Breast epithelium (tissue), 4 donors: Measurements from ENCODE around the gene GREB1. TPM values are rescaled to one million over a fixed set of nuclear protein-coding genes. Genes with fewer than 3 reads are reported as not detected.

Source experiments
- DNase-seq, 2 donors: peaks; one replicate each; pipeline ENCODE4 v3.0.0-alpha.2; 2019; ENCODE audit warnings: low spot score in 2 of 2
- H3K27ac ChIP-seq, 2 donors: fragments of 200-600 bp; sonication (generic) in 1 of 2; one replicate each; pipeline ENCODE4 v1.5.1; 2016 to 2019; ENCODE audit warnings: mild to moderate bottlenecking in 1 of 2
- H3K27me3 ChIP-seq, 2 donors: fragments of 200-600 bp; sonication (generic) in 1 of 2; one replicate each; pipeline versions ENCODE4 v1.5.1 to v1.6.0; 2017 to 2019; ENCODE audit warnings: control low read depth in 1 of 2, mild to moderate bottlenecking in 1 of 2
- H3K36me3 ChIP-seq: fragments of 200-600 bp; one replicate; pipeline ENCODE4 v1.5.1; 2019
- H3K4me1 ChIP-seq, 2 donors: fragments of 200-600 bp; sonication (generic); one replicate each; pipeline ENCODE4 v1.5.1; 2016 to 2019; ENCODE audit warnings: control low read depth in 1 of 2
- H3K4me3 ChIP-seq, 3 donors: fragments of 200-600 bp; sonication (generic); 1 replicate in 2 of 3; 2 replicates in 1 of 3; pipeline ENCODE4 v1.5.1; 2016 to 2019; ENCODE audit warnings: mild to moderate bottlenecking in 3 of 3, moderate library complexity in 2 of 3
- H3K9me3 ChIP-seq, 2 donors: fragments of 200-600 bp; sonication (generic) in 1 of 2; one replicate each; pipeline ENCODE4 v1.5.1; 2016 to 2019; ENCODE audit warnings: control low read depth in 1 of 2
- POLR2A ChIP-seq: fragments of 450-650 bp; IDR thresholded peaks from one replicate; pipeline ENCODE4 v1.6.1; 2016; ENCODE audit warnings: antibody characterized with exemption, mild to moderate bottlenecking, moderate library complexity
- POLR2AphosphoS5 ChIP-seq, 3 donors: sonication (generic); formaldehyde crosslinking; IDR thresholded peaks; one replicate each; pipeline ENCODE4 v1.6.1; 2017; ENCODE audit warnings: antibody characterized with exemption in 3 of 3
- intact Hi-C: fragments of 100-400 bp; cut with DNase I; formaldehyde crosslinking; loops from one replicate; pipeline ENCODE4 v1.15.1; 2023; ENCODE audit warnings: low total_unique reads
- total RNA-seq, 3 donors: library from RNA; depleted of rRNA; stranded (reverse); fragments of >200 nt; gene quantifications; one replicate each; pipeline ENCODE4 v1.1.0, GENCODE V29; 2016
- TF ChIP-seq, protein P1 (sequence below), 3 donors: fragments of 450-650 bp; IDR thresholded peaks; one replicate each; pipeline ENCODE4 v1.5.1; 2016 to 2017; ENCODE audit warnings: antibody characterized with exemption in 3 of 3, mild to moderate bottlenecking in 3 of 3, moderate library complexity in 3 of 3

GREB1 gene
- total RNA-seq, 3 donors from 2014 or later = 5.4 to 83.6 (median 42.9) TPM

DNA sequence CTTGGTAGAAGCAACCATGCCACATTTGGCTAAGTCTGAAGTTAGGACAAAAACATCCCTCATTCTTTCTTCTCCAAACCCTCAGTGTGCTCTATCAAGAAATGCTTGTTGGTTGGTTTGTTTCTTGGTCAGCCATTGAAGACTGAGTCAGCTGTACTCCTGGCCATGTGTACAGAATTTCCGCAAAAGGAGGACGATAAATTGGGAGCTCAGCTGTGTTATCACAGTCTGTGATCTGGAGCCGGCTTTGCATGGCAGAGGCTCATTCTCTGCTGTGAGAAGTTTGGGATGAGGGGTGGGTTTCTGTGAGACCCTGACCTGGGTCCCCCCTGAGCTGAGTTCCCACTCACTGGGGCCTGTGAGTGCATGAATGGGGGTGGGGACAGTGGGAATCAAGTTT, 41.6 kb upstream of the GREB1 start:
- intact Hi-C loops = no loop called here
- TF ChIP-seq POLR2A (no peak), POLR2AphosphoS5 (IDR thresholded peaks at IDR 0.05) (no peak)
- TF ChIP-seq, protein P1, sequence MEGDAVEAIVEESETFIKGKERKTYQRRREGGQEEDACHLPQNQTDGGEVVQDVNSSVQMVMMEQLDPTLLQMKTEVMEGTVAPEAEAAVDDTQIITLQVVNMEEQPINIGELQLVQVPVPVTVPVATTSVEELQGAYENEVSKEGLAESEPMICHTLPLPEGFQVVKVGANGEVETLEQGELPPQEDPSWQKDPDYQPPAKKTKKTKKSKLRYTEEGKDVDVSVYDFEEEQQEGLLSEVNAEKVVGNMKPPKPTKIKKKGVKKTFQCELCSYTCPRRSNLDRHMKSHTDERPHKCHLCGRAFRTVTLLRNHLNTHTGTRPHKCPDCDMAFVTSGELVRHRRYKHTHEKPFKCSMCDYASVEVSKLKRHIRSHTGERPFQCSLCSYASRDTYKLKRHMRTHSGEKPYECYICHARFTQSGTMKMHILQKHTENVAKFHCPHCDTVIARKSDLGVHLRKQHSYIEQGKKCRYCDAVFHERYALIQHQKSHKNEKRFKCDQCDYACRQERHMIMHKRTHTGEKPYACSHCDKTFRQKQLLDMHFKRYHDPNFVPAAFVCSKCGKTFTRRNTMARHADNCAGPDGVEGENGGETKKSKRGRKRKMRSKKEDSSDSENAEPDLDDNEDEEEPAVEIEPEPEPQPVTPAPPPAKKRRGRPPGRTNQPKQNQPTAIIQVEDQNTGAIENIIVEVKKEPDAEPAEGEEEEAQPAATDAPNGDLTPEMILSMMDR (IDR thresholded peaks at IDR 0.05) = no peak
- Histone ChIP-seq H3K27me3 (no peaks in the 10 kb centered on the region), H3K4me1 (no peaks in the 10 kb centered on the region), H3K4me3 (no peak overlapping the region), H3K9me3 (no peaks in the 10 kb centered on the region), H3K36me3 (no peaks in the 10 kb centered on the region), H3K27ac (peak overlapping the region in 1 of 2 donors; percentile 19)
- no peak for DNase-seq

DNA sequence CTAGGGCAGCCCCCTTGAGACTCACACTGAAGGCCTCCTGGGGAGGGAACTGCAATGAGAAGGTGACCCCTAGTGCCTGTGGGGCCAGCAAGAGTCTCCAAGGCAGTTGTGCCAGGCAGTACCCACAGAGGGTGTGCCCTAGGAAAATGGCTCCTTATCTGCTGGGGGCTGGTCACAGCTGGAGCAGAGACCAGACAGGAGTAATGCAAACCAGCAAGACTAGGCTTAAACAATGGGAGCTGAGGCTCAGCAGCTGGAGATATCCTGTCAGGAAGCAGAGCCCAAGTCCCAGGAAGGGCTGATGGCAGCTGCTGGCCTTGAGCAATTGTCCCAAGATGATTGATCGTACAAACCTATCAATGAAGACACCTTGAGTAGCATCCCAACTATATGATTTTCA, 41.1 kb upstream of the GREB1 start:
- Histone ChIP-seq H3K4me1 (no peaks in the 10 kb centered on the region), H3K27me3 (no peaks in the 10 kb centered on the region), H3K9me3 (no peaks in the 10 kb centered on the region), H3K36me3 (no peaks in the 10 kb centered on the region), H3K27ac (no peak overlapping the region), H3K4me3 (no peak overlapping the region)
- intact Hi-C loops = no loop called here
- TF ChIP-seq POLR2AphosphoS5 (IDR thresholded peaks at IDR 0.05) (no peak), POLR2A (no peak)
- TF ChIP-seq, protein P1 (IDR thresholded peaks at IDR 0.05) = no peak
- DNase-seq = no peak

- no peak for TF ChIP-seq POLR2A
- TF ChIP-seq POLR2AphosphoS5 (IDR thresholded peaks at IDR 0.05) = no peak
- TF ChIP-seq, protein P1 (IDR thresholded peaks at IDR 0.05) = no peak
- intact Hi-C loops = no loop called here
- Histone ChIP-seq H3K4me1 (no peaks in the 10 kb centered on the region), H3K27ac (no peak overlapping the region), H3K9me3 (no peaks in the 10 kb centered on the region), H3K4me3 (no peak overlapping the region), H3K36me3 (no peaks in the 10 kb centered on the region), H3K27me3 (no peaks in the 10 kb centered on the region)
- no peak for DNase-seq
These were observed 40.6 kb upstream of the GREB1 start for GRCh38 chr2:11493282-11493681.

- TF ChIP-seq POLR2A (no peak), POLR2AphosphoS5 (IDR thresholded peaks at IDR 0.05) (no peak)
- TF ChIP-seq, protein P1 (IDR thresholded peaks at IDR 0.05) = no peak
These were observed 39.5 kb upstream of the GREB1 start for GRCh38 chr2:11494310-11494709.

DNA sequence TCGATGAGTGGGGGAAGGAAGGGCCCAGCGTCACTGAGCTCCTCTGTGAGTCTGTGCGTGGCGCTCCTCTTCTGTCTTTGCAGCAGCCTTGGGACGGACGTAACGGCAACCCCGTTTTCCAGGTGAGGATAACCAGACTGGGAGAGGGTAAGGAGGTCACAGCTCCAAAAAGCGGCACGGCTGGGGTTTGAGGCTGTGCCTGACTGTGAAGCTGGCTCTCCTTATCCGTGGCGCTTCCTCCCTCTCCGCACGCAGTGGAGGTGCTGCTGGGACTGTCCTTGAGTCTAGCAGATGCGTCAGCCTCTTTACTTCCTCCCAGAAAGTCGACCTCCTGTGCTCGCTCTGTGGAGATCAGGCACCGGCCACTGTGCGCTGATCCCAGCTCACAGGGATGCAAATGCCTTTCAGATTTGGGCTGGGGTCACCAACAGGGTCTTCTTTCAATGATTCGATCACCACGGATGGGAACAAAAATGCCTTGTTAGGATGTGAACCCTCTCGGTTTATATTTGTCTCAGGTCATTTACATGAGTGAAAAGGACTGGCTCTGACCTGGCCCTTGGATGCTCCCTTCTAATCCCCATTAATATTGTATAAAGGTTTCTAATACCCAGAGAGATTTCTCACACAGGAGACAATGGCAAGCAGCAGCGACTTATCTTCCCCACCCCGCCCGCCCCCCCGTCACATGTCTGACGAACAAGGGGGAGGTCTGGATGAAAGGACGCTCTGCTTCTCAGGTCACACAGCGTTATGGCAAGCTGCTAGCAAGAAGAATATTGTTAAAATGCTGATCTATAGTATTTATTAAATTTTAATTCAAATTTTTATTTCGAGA, 37.8 kb upstream of the GREB1 start:
- Histone ChIP-seq H3K9me3 (no peaks in the 10 kb centered on the region), H3K27me3 (no peaks in the 10 kb centered on the region), H3K4me3 (no peak overlapping the region), H3K36me3 (no peaks in the 10 kb centered on the region), H3K27ac (no peak overlapping the region), H3K4me1 (no peaks in the 10 kb centered on the region)
- TF ChIP-seq POLR2A (no peak), POLR2AphosphoS5 (IDR thresholded peaks at IDR 0.05) (no peak)
- TF ChIP-seq, protein P1 (IDR thresholded peaks at IDR 0.05) = no peak
- intact Hi-C loops = no loop called here
- no peak for DNase-seq

More at GRCh38 chr2:11494310-11494709, 39.5 kb upstream of the GREB1 start:
- DNase-seq = no peak
- H3K9me3 ChIP-seq = no peaks in the 10 kb centered on the region
- no peaks in the 10 kb centered on the region for H3K27me3 ChIP-seq
- intact Hi-C loops = no loop called here
- no peak overlapping the region for H3K4me3 ChIP-seq
- H3K4me1 ChIP-seq = no peaks in the 10 kb centered on the region
- H3K36me3 ChIP-seq = no peaks in the 10 kb centered on the region
- no peak overlapping the region for H3K27ac ChIP-seq
